Amygdala (tissue), 56 donors: ENCODE results near the gene NOL3.
A peak's percentile ranks its signal among the peaks of the same experiment; 100 is the strongest.

ENCODE experiments used
- DNase-seq, 56 donors: peaks; one replicate each; lab custom pipeline; 2025; lab: John Stamatoyannopoulos, UW

Gene NOL3

GRCh38 chr16:67186550-67186950, 16.2 kb downstream of the NOL3 start:
- no peak for DNase-seq

GRCh38 chr16:67187175-67187890, 17.0 kb downstream of the NOL3 start:
- no peak for DNase-seq

- DNase-seq: no peak
Observed at GRCh38 chr16:67188323-67188722, 18.0 kb downstream of the NOL3 start.

GRCh38 chr16:67188798-67189197, 18.5 kb downstream of the NOL3 start:
- DNase-seq: no peak

GRCh38 chr16:67190041-67190440, 19.7 kb downstream of the NOL3 start, which contains the start of gene EXOC3L1:
TSS of gene EXOC3L1 (minus strand) at chr16:67190136. CDS start at chr16:67189676, 460 bp downstream.
- no peak for DNase-seq

- no peak for DNase-seq
Observed at GRCh38 chr16:67190448-67191399, 20.4 kb downstream of the NOL3 start.

- DNase-seq: no peak
Observed at GRCh38 chr16:67191411-67191994, 21.2 kb downstream of the NOL3 start.

GRCh38 chr16:67191995-67192681, 21.8 kb downstream of the NOL3 start, which contains the start of gene E2F4:
TSS of gene E2F4 (plus strand) at chr16:67192155. CDS start at chr16:67192228, 73 bp downstream.
- peak; percentile 55 to 96 (median 86) for DNase-seq

- DNase-seq: no peak
Observed at GRCh38 chr16:67192781-67193361, 22.5 kb downstream of the NOL3 start.

- DNase-seq: no peak
Observed at GRCh38 chr16:67193536-67193935, 23.2 kb downstream of the NOL3 start.

GRCh38 chr16:67194260-67194659, 23.9 kb downstream of the NOL3 start:
- DNase-seq: no peak

GRCh38 chr16:67195676-67196075, 25.3 kb downstream of the NOL3 start:
- DNase-seq: no peak

GRCh38 chr16:67196881-67197280, 26.5 kb downstream of the NOL3 start:
- DNase-seq: no peak

- no peak for DNase-seq
Observed at GRCh38 chr16:67197704-67198103, 27.4 kb downstream of the NOL3 start.

GRCh38 chr16:67198238-67198734, 27.9 kb downstream of the NOL3 start:
- DNase-seq: peak in 36 of 56 donors; percentile 8 to 70 (median 43)

- peak in 1 of 56 donors; percentile 52 for DNase-seq
Observed at GRCh38 chr16:67199011-67199807, 28.9 kb downstream of the NOL3 start, which contains the start of gene ELMO3. TSS of gene ELMO3 (plus strand) at chr16:67199131. CDS start at chr16:67199327, 196 bp downstream.

- no peak for DNase-seq
Observed at GRCh38 chr16:67199808-67200198, 29.5 kb downstream of the NOL3 start.

GRCh38 chr16:67200491-67200890, 30.2 kb downstream of the NOL3 start:
- DNase-seq: no peak
